HG03520 (cell line): Measurements from ENCODE around the gene RERE.
"Not testable (repeated sequence)": the region's sequence is repeated elsewhere in the genome, so short reads cannot be mapped to it uniquely, and the experiment has no call there.

Experiments
- ATAC-seq: cut with Tn5 transposase; IDR thresholded peaks from one replicate; pipeline ENCODE4 v1.9.1; 2021; ENCODE audit warnings: mild to moderate bottlenecking, moderate library complexity; ENCODE audit not compliant: unreplicated experiment

RERE gene

GRCh38 chr1:8807004-8807403 lies 10.4 kb downstream of the RERE start:
- ATAC-seq = no peak

GRCh38 chr1:8800416-8800815 lies 17.0 kb downstream of the RERE start:
- no peak for ATAC-seq

GRCh38 chr1:8797216-8797615 lies 20.2 kb downstream of the RERE start:
- no peak for ATAC-seq

GRCh38 chr1:8796812-8797211 lies 20.6 kb downstream of the RERE start:
- ATAC-seq = no peak

GRCh38 chr1:8794605-8795004 lies 22.8 kb downstream of the RERE start:
- no peak for ATAC-seq

- ATAC-seq = no peak
Observed at GRCh38 chr1:8791819-8792218, 25.6 kb downstream of the RERE start.

GRCh38 chr1:8790987-8791386 lies 26.5 kb downstream of the RERE start:
- no peak for ATAC-seq

- ATAC-seq = no peak
Observed at GRCh38 chr1:8790478-8790877, 27.0 kb downstream of the RERE start.

GRCh38 chr1:8789314-8790214 lies 27.9 kb downstream of the RERE start:
- no peak for ATAC-seq

GRCh38 chr1:8787218-8787617 lies 30.2 kb downstream of the RERE start:
- ATAC-seq = no peak

- not testable (repeated sequence) for ATAC-seq
Observed at GRCh38 chr1:8786204-8786603, 31.2 kb downstream of the RERE start.

GRCh38 chr1:8782955-8783354 lies 34.5 kb downstream of the RERE start:
- ATAC-seq = no peak

- no peak for ATAC-seq
Observed at GRCh38 chr1:8782001-8782620, 35.3 kb downstream of the RERE start.

GRCh38 chr1:8780405-8780804 lies 37.0 kb downstream of the RERE start:
- ATAC-seq = no peak

GRCh38 chr1:8777867-8778266 lies 39.6 kb downstream of the RERE start:
- no peak for ATAC-seq

- ATAC-seq = no peak
Observed at GRCh38 chr1:8776104-8776503, 41.3 kb downstream of the RERE start.

- ATAC-seq = no peak
Observed at GRCh38 chr1:8767006-8767405, 50.4 kb downstream of the RERE start.

- ATAC-seq = no peak
Observed at GRCh38 chr1:8765198-8765597, 52.2 kb downstream of the RERE start.

GRCh38 chr1:8764293-8764937 lies 53.0 kb downstream of the RERE start:
- no peak for ATAC-seq

GRCh38 chr1:8763888-8764287 lies 53.6 kb downstream of the RERE start:
- no peak for ATAC-seq

GRCh38 chr1:8754993-8755392 lies 62.4 kb downstream of the RERE start:
- no peak for ATAC-seq

- no peak for ATAC-seq
Observed at GRCh38 chr1:8754247-8754650, 63.2 kb downstream of the RERE start.
